Measurements from ENCODE around the gene UBE3C. TPM values are rescaled to one million over a fixed set of nuclear protein-coding genes. Genes with fewer than 3 reads are reported as not detected.

Gene UBE3C
- total and polyA plus RNA-seq, 3 experiments from 2014 or later = 30.7 to 82.7 (median 81.1) TPM

DNA sequence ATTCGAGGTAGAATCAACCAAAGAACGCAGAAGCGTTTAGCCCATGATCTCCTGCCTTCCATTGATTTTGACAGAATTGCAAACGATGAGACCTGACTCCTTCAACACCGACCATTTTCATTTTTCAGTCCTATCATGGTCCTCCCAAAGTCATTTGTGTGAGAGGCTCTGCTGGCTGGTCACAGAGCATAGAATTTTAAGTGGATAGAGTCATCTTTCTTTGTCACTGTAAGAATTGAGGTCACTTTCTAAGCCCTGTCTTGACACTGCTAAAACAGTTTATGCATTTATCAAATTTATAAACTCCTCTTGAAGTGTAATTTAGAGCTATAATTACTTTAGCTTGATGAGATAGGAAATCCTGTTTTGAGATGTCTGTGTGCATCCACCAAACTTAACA, 72.0 kb downstream of the UBE3C start:
- H3K9me3 Mint-ChIP-seq = no peaks in the 10 kb centered on the region
- Histone ChIP-seq H3K9me3 (ENCODE audit: low read length) (no peaks in the 10 kb centered on the region), H3K27ac (ENCODE audit: low read depth, low read length) (no peak overlapping the region), H3K4me1 (ENCODE audit: insufficient read depth, low read length) (no peaks in the 10 kb centered on the region), H3K4me3 (ENCODE audit: low read length) (no peak overlapping the region), H3K36me3 (ENCODE audit: insufficient read depth, low read length) (peaks cover 23% of the 10 kb centered on the region), H3K27me3 (ENCODE audit: insufficient read depth, low read length, poor library complexity, severe bottlenecking) (no peaks in the 10 kb centered on the region)
- H3K36me3 Mint-ChIP-seq = peaks cover 3 to 78% (median 13%) of the 10 kb centered on the region in 3 donors
- no peaks in the 10 kb centered on the region for H3K27me3 Mint-ChIP-seq
- ChIA-PET POLR2A (no interaction called here), CTCF (interaction anchor here (1.0 to 1.1 kb wide), 2 partner anchors 12 to 129 kb away, joined by 3 to 4 read pairs; no protein-coding TSS in a partner anchor)
- no peaks in the 10 kb centered on the region for H3K4me1 Mint-ChIP-seq
- peak overlapping the region in 1 of 8 donors; percentile 23 for H3K27ac Mint-ChIP-seq
- no peak overlapping the region for H3K4me3 Mint-ChIP-seq
- DNase-seq = no peak

- ChIA-PET POLR2A (no interaction called here), CTCF (interaction anchor here (0.6 to 1.1 kb wide), 3 partner anchors 12 to 38 kb away, joined by 3 to 4 read pairs (median 3); no protein-coding TSS in a partner anchor)
- no peak overlapping the region for H3K4me3 Mint-ChIP-seq
- no peaks in the 10 kb centered on the region for H3K4me1 Mint-ChIP-seq
- no peaks in the 10 kb centered on the region for H3K9me3 Mint-ChIP-seq
- Histone ChIP-seq H3K36me3 (ENCODE audit: insufficient read depth, low read length) (peaks cover 22% of the 10 kb centered on the region), H3K4me1 (ENCODE audit: insufficient read depth, low read length) (no peaks in the 10 kb centered on the region), H3K27me3 (ENCODE audit: insufficient read depth, low read length, poor library complexity, severe bottlenecking) (no peaks in the 10 kb centered on the region), H3K9me3 (ENCODE audit: low read length) (no peaks in the 10 kb centered on the region), H3K4me3 (ENCODE audit: low read length) (no peak overlapping the region), H3K27ac (ENCODE audit: low read depth, low read length) (no peak overlapping the region)
- H3K27ac Mint-ChIP-seq = no peak overlapping the region
- no peaks in the 10 kb centered on the region for H3K27me3 Mint-ChIP-seq
- H3K36me3 Mint-ChIP-seq = peaks cover 3 to 82% (median 10%) of the 10 kb centered on the region in 3 donors
- DNase-seq = no peak
Observed at GRCh38 chr7:157211690-157212089, 73.0 kb downstream of the UBE3C start.

DNA sequence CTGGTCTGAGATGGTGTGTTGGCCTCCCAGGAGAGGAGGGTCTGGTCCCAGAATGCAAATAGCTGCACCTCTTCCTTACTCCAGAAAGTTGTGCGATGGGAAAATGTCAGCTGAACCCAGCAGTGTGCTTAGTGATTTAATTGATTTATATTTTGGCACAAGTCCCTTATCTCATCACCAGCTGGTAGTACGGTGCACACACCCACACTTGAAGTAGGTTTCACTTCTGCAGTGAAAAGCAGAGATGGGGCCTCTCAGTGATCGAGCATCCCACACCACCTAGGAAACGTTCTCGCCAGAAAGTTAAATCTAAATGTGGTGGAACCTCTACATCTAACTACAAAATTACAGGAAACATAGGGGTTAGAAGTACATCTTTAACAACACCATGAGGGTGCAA, 80.4 kb downstream of the UBE3C start:
- POLR2A ChIA-PET = no interaction called here

GRCh38 chr7:157220916-157221569, 82.3 kb downstream of the UBE3C start:
- H3K36me3 ChIP-seq (ENCODE audit: insufficient read depth, low read length) = peaks cover 18% of the 10 kb centered on the region
- Mint-ChIP-seq H3K9me3 (no peaks in the 10 kb centered on the region), H3K27ac (peak overlapping the region in 2 of 8 donors; percentile 20 to 54), H3K4me3 (no peak overlapping the region), H3K4me1 (no peaks in the 10 kb centered on the region), H3K27me3 (no peaks in the 10 kb centered on the region), H3K36me3 (peaks cover 0 to 79% (median 16%) of the 10 kb centered on the region in 3 donors)
- ChIA-PET CTCF (interaction anchor here (1.2 kb wide), 1 partner anchor 29 kb away, joined by 3 read pairs; no protein-coding TSS in a partner anchor), POLR2A (no interaction called here)
- no peaks in the 10 kb centered on the region for H3K27me3 ChIP-seq (ENCODE audit: insufficient read depth, low read length, poor library complexity, severe bottlenecking)
- H3K4me1 ChIP-seq (ENCODE audit: insufficient read depth, low read length) = no peaks in the 10 kb centered on the region
- no peaks in the 10 kb centered on the region for H3K9me3 ChIP-seq (ENCODE audit: low read length)
- no peak overlapping the region for H3K27ac ChIP-seq (ENCODE audit: low read depth, low read length)
- H3K4me3 ChIP-seq (ENCODE audit: low read length) = no peak overlapping the region
- no peak for DNase-seq

More for the DNA sequence above, 80.4 kb downstream of the UBE3C start:
- DNase-seq = no peak
- peak overlapping the region in 4 of 8 donors; percentile 17 to 90 (median 46) for H3K27ac Mint-ChIP-seq
- Histone ChIP-seq H3K27ac (ENCODE audit: low read depth, low read length) (no peak overlapping the region), H3K36me3 (ENCODE audit: insufficient read depth, low read length) (peaks cover 18% of the 10 kb centered on the region), H3K9me3 (ENCODE audit: low read length) (no peaks in the 10 kb centered on the region), H3K27me3 (ENCODE audit: insufficient read depth, low read length, poor library complexity, severe bottlenecking) (no peaks in the 10 kb centered on the region), H3K4me3 (ENCODE audit: low read length) (no peak overlapping the region), H3K4me1 (ENCODE audit: insufficient read depth, low read length) (no peaks in the 10 kb centered on the region)
- no peak overlapping the region for H3K4me3 Mint-ChIP-seq
- no peaks in the 10 kb centered on the region for H3K9me3 Mint-ChIP-seq
- CTCF ChIA-PET = no interaction called here
- H3K27me3 Mint-ChIP-seq = no peaks in the 10 kb centered on the region
- H3K36me3 Mint-ChIP-seq = peaks cover 0 to 80% (median 12%) of the 10 kb centered on the region in 3 donors
- no peaks in the 10 kb centered on the region for H3K4me1 Mint-ChIP-seq

GRCh38 chr7:157222687-157223086, 84.0 kb downstream of the UBE3C start:
- ChIA-PET POLR2A (no interaction called here), CTCF (interaction anchor here (1.0 to 1.2 kb wide), 2 partner anchors 11 to 14 kb away, joined by 3 read pairs; no protein-coding TSS in a partner anchor)
- Mint-ChIP-seq H3K9me3 (no peaks in the 10 kb centered on the region), H3K4me1 (no peaks in the 10 kb centered on the region), H3K36me3 (peaks cover 0 to 76% (median 20%) of the 10 kb centered on the region in 3 donors), H3K4me3 (no peak overlapping the region), H3K27me3 (no peaks in the 10 kb centered on the region), H3K27ac (peak overlapping the region in 2 of 8 donors; percentile 68 to 90)
- DNase-seq = no peak
- no peaks in the 10 kb centered on the region for H3K9me3 ChIP-seq (ENCODE audit: low read length)
- no peaks in the 10 kb centered on the region for H3K27me3 ChIP-seq (ENCODE audit: insufficient read depth, low read length, poor library complexity, severe bottlenecking)
- no peak overlapping the region for H3K4me3 ChIP-seq (ENCODE audit: low read length)
- no peaks in the 10 kb centered on the region for H3K4me1 ChIP-seq (ENCODE audit: insufficient read depth, low read length)
- peaks cover 18% of the 10 kb centered on the region for H3K36me3 ChIP-seq (ENCODE audit: insufficient read depth, low read length)
- no peak overlapping the region for H3K27ac ChIP-seq (ENCODE audit: low read depth, low read length)

- no peaks in the 10 kb centered on the region for H3K9me3 Mint-ChIP-seq
- ChIA-PET POLR2A (no interaction called here), CTCF (interaction anchor here (0.9 kb wide), 1 partner anchor 78 kb away, joined by 3 read pairs; no protein-coding TSS in a partner anchor)
- no peaks in the 10 kb centered on the region for H3K27me3 ChIP-seq (ENCODE audit: insufficient read depth, low read length, poor library complexity, severe bottlenecking)
- no peaks in the 10 kb centered on the region for H3K9me3 ChIP-seq (ENCODE audit: low read length)
- no peak for DNase-seq
- peaks cover 0 to 71% (median 15%) of the 10 kb centered on the region in 3 donors for H3K36me3 Mint-ChIP-seq
- H3K27ac Mint-ChIP-seq = peak overlapping the region in 3 of 8 donors; percentile 21 to 50 (median 43)
- H3K4me1 Mint-ChIP-seq = no peaks in the 10 kb centered on the region
- no peaks in the 10 kb centered on the region for H3K27me3 Mint-ChIP-seq
- H3K27ac ChIP-seq (ENCODE audit: low read depth, low read length) = no peak overlapping the region
- H3K4me3 ChIP-seq (ENCODE audit: low read length) = no peak overlapping the region
- no peaks in the 10 kb centered on the region for H3K4me1 ChIP-seq (ENCODE audit: insufficient read depth, low read length)
- H3K36me3 ChIP-seq (ENCODE audit: insufficient read depth, low read length) = peaks cover 14% of the 10 kb centered on the region
- H3K4me3 Mint-ChIP-seq = no peak overlapping the region
Observed at GRCh38 chr7:157224627-157225026, 85.9 kb downstream of the UBE3C start.

DNA sequence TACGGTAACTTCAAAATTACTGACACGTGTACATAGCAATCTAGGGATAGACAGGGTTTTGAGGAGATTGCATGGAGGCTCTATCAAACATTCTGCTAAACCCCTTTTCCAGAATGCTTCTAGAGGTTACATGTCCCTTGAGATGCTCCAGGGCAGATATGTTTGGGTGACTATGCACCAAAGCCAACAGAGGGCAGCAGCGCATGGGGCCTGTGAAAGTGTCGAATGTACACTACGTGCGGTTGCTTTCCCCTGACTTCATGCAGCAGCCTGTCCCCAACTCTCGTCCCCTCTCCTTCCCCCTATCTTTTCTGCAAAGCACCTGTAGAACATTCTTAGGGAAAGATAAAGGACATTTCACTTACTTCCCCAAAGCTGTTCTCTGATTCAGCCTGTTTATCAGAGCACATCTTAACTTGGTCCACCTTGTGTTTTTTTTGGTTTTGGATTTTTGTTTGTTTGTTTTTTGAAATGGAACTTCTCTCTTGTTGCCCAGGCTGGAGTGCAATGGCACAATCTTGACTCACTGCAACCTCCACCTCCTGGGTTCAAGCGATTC, 90.2 kb downstream of the UBE3C start:
- Histone ChIP-seq H3K4me1 (ENCODE audit: insufficient read depth, low read length) (no peaks in the 10 kb centered on the region), H3K36me3 (ENCODE audit: insufficient read depth, low read length) (peaks cover 7% of the 10 kb centered on the region), H3K27me3 (ENCODE audit: insufficient read depth, low read length, poor library complexity, severe bottlenecking) (no peaks in the 10 kb centered on the region), H3K9me3 (ENCODE audit: low read length) (no peaks in the 10 kb centered on the region), H3K4me3 (ENCODE audit: low read length) (no peak overlapping the region), H3K27ac (ENCODE audit: low read depth, low read length) (no peak overlapping the region)
- H3K36me3 Mint-ChIP-seq = peaks cover 0 to 71% (median 19%) of the 10 kb centered on the region in 3 donors
- no peak for DNase-seq
- ChIA-PET CTCF (no interaction called here), POLR2A (no interaction called here)
- H3K9me3 Mint-ChIP-seq = no peaks in the 10 kb centered on the region
- H3K4me3 Mint-ChIP-seq = no peak overlapping the region
- H3K27me3 Mint-ChIP-seq = no peaks in the 10 kb centered on the region
- peak overlapping the region in 3 of 8 donors; percentile 12 to 73 (median 32) for H3K27ac Mint-ChIP-seq
- peaks cover 0 to 5% (median 0%) of the 10 kb centered on the region in 3 donors for H3K4me1 Mint-ChIP-seq

- no peaks in the 10 kb centered on the region for H3K4me1 ChIP-seq (ENCODE audit: insufficient read depth, low read length)
- no peak overlapping the region for H3K4me3 ChIP-seq (ENCODE audit: low read length)
- Mint-ChIP-seq H3K27me3 (peaks cover 0 to 1% of the 10 kb centered on the region in 2 donors), H3K9me3 (no peaks in the 10 kb centered on the region), H3K4me3 (no peak overlapping the region), H3K36me3 (peaks cover 0 to 73% (median 22%) of the 10 kb centered on the region in 3 donors), H3K27ac (no peak overlapping the region), H3K4me1 (peaks cover 0 to 8% (median 3%) of the 10 kb centered on the region in 3 donors)
- no peak overlapping the region for H3K27ac ChIP-seq (ENCODE audit: low read depth, low read length)
- DNase-seq = no peak
- ChIA-PET CTCF (interaction anchor here (1.0 kb wide), 1 partner anchor 105 kb away, joined by 3 read pairs; no protein-coding TSS in a partner anchor), POLR2A (interaction anchor here (0.7 kb wide), 1 partner anchor 374 kb away, joined by 4 read pairs; no protein-coding TSS in a partner anchor)
- no peaks in the 10 kb centered on the region for H3K27me3 ChIP-seq (ENCODE audit: insufficient read depth, low read length, poor library complexity, severe bottlenecking)
- peaks cover 4% of the 10 kb centered on the region for H3K36me3 ChIP-seq (ENCODE audit: insufficient read depth, low read length)
- no peaks in the 10 kb centered on the region for H3K9me3 ChIP-seq (ENCODE audit: low read length)
Observed at GRCh38 chr7:157233677-157234076, 95.0 kb downstream of the UBE3C start.

Data from CD8-positive, alpha-beta memory T cell (primary cell).